ENCODE measurements around the gene TRAPPC1. TPM values are rescaled to one million over a fixed set of nuclear protein-coding genes. Genes with fewer than 3 reads are reported as not detected.

The TRAPPC1 gene
- total and polyA plus RNA-seq, 2 of the 8 experiments (the other 6 are each of a cell fraction or from before 2014, with no cell fraction given) = 114 to 170 TPM

GRCh38 chr17:7935859-7936258 is 4.1 kb upstream of the TRAPPC1 start (continued):
- TF ChIP-seq CHD7 (IDR thresholded peaks at IDR 0.05; ENCODE audit: insufficient replicate concordance, low read length) = no peak
- TF ChIP-seq SP4 (IDR thresholded peaks at IDR 0.05; ENCODE audit: low read length) = no peak
- no peak for TF ChIP-seq RFX5 (IDR thresholded peaks at IDR 0.05; ENCODE audit: borderline replicate concordance, low read depth, low read length)
- no peak for TF ChIP-seq TAF7 (optimal IDR thresholded peaks at IDR 0.05; ENCODE audit: borderline replicate concordance, low read depth, low read length)
